HepG2 (cell line): ENCODE results near the gene NFASC. TPM values are rescaled to one million over a fixed set of nuclear protein-coding genes. Genes with fewer than 3 reads are reported as not detected.

Source experiments
- ATAC-seq: fragments of 200-7000 bp; cut with Tn5 transposase; 3 replicates; pipeline ENCODE4 v1.9.1; 2020; ENCODE audit warnings: mild to moderate bottlenecking, moderate library complexity
- BruUV-seq: library from RNA; stranded (reverse); fragments of 400-500 nt; replicated peaks from 2 replicates; lab custom pipeline; 2021; lab: Mats Ljungman, UMichigan
- CTCF ChIA-PET: fragments of 300-600 bp; formaldehyde crosslinking; extraction: SDS; loops from one replicate; lab custom pipeline; 2021; ENCODE audit warnings: low total read pairs, inconsistent platforms, low intra/inter-chr PET ratio; lab: Yijun Ruan, JAX
- POLR2A ChIA-PET: fragments of 350-600 bp; sonication (Branson Sonifier 250); formaldehyde crosslinking; loops from one replicate; lab custom pipeline; 2020; ENCODE audit warnings: antibody characterized with exemption, inconsistent platforms; lab: Yijun Ruan, JAX
- DNase-seq: peaks from one replicate; pipeline ENCODE4 v3.0.0-alpha.2; 2015; ENCODE audit warnings: low spot score
- FAIRE-seq: peaks from 3 replicates; lab custom pipeline; 2011; peaks lifted over from hg19 to GRCh38; lab: Jason Lieb, UNC
- H2AFZ ChIP-seq: one replicate; pipeline ENCODE4 v1.6.1; 2011; ENCODE audit warnings: low read length, inconsistent platforms
- H3K27ac ChIP-seq: fragments of 300-600 bp; 3 replicates; pipeline ENCODE4 v1.8.0; 2011; ENCODE audit warnings: mixed run types, mild to moderate bottlenecking, mixed read lengths, low read length, inconsistent platforms; ENCODE audit not compliant: insufficient read depth; ENCODE audit errors: extremely low read length
- H3K27me3 ChIP-seq, 2 experiments: fragments of 200-600 bp in 1 of 2; 2 replicates in 1 of 2; 3 replicates in 1 of 2; pipeline versions ENCODE4 v1.6.0 to v1.8.0; 2011; ENCODE audit warnings: low read length in 2 of 2, mild to moderate bottlenecking in 2 of 2, moderate library complexity in 2 of 2, inconsistent platforms in 1 of 2; ENCODE audit not compliant: insufficient read depth in 2 of 2, control insufficient read depth in 1 of 2
- H3K36me3 ChIP-seq, 2 experiments: fragments of 200-600 bp in 1 of 2; replicated peaks in 1 of 2; 2 replicates in 1 of 2; 3 replicates in 1 of 2; pipeline versions ENCODE4 v1.5.1 to v1.8.0; 2011; ENCODE audit warnings: low read length in 2 of 2, inconsistent platforms in 1 of 2; ENCODE audit not compliant: insufficient read depth in 2 of 2, control insufficient read depth in 1 of 2
- H3K4me1 ChIP-seq: 2 replicates; pipeline ENCODE4 v1.5.1; 2012; ENCODE audit warnings: low read length, inconsistent platforms; ENCODE audit not compliant: insufficient read depth
- H3K4me2 ChIP-seq: 2 replicates; pipeline ENCODE4 v1.6.0; 2011; ENCODE audit warnings: low read depth, low read length, inconsistent platforms
- H3K4me3 ChIP-seq, 3 experiments: fragments of 200-600 bp in 1 of 3; sonication (generic), shearing (Covaris generic) in 1 of 3; replicated peaks in 1 of 3; 2 replicates each; pipeline ENCODE4 v1.5.1; 2011 to 2016; ENCODE audit warnings: low read length in 3 of 3, inconsistent platforms in 2 of 3, low read depth in 2 of 3, mild to moderate bottlenecking in 2 of 3, control low read depth in 1 of 3, mixed read lengths in 1 of 3; ENCODE audit not compliant: insufficient read depth in 1 of 3
- H3K79me2 ChIP-seq: one replicate; pipeline ENCODE4 v1.6.1; 2011; ENCODE audit warnings: low read length, inconsistent platforms; ENCODE audit not compliant: insufficient read depth
- H3K9ac ChIP-seq: 2 replicates; pipeline ENCODE4 v1.6.0; 2011; ENCODE audit warnings: mild to moderate bottlenecking, low read depth, low read length, inconsistent platforms; ENCODE audit not compliant: insufficient read depth
- H3K9me3 ChIP-seq: 2 replicates; pipeline ENCODE4 v1.5.1; 2012; ENCODE audit warnings: mild to moderate bottlenecking, low read length
- H4K20me1 ChIP-seq: 2 replicates; pipeline ENCODE4 v1.6.0; 2011; ENCODE audit warnings: inconsistent platforms, mild to moderate bottlenecking, low read length, moderate library complexity; ENCODE audit not compliant: insufficient read depth
- AHR ChIP-seq: IDR thresholded peaks from 2 replicates; pipeline ENCODE4 v1.6.1; 2018; ENCODE audit warnings: missing genetic modification reagents, missing compliant biosample characterization
- AKNA ChIP-seq: sonication (generic); formaldehyde crosslinking; IDR thresholded peaks from 2 replicates; pipeline ENCODE4 v1.4.0; 2020; ENCODE audit warnings: missing genetic modification reagents, borderline replicate concordance
- PCBP2 ChIP-seq: fragments of 200-400 bp; formaldehyde crosslinking; optimal IDR thresholded peaks from 2 replicates; pipeline ENCODE3; 2018; ENCODE audit warnings: low read length, low read depth; ENCODE audit not compliant: poor library complexity, severe bottlenecking
- RORA ChIP-seq: sonication (generic); formaldehyde crosslinking; IDR thresholded peaks from 2 replicates; pipeline ENCODE4 v1.5.0; 2020; ENCODE audit warnings: mild to moderate bottlenecking, missing genetic modification reagents, moderate library complexity
- SALL1 ChIP-seq: sonication (generic); formaldehyde crosslinking; IDR thresholded peaks from 2 replicates; pipeline ENCODE4 v1.8.0; 2022; ENCODE audit warnings: mild to moderate bottlenecking, missing genetic modification reagents
- SP4 ChIP-seq: sonication (generic); formaldehyde crosslinking; IDR thresholded peaks from 2 replicates; pipeline ENCODE4 v1.8.1; 2023; ENCODE audit warnings: mild to moderate bottlenecking, missing genetic modification reagents
- ZNF232 ChIP-seq: sonication (generic); formaldehyde crosslinking; IDR thresholded peaks from 2 replicates; pipeline ENCODE4 v1.4.0; 2020; ENCODE audit warnings: missing genetic modification reagents, borderline replicate concordance
- ZNF296 ChIP-seq: sonication (generic); formaldehyde crosslinking; conservative IDR thresholded peaks from 2 replicates; pipeline ENCODE4 v1.5.0; 2020; ENCODE audit warnings: mild to moderate bottlenecking, missing genetic modification reagents
- WGBS: methylation state at CpG from one replicate; pipeline ENCODE4 v1.1.6; 2017; ENCODE audit warnings: low lambda C conversion rate; 5-methylcytosine and 5-hydroxymethylcytosine counted together
- in situ Hi-C: cut with HindIII; loops from 2 replicates; pipeline ENCODE4 v1.10.0; 2017; ENCODE audit warnings: low pct_unique_long_range_greater_than_20kb; ENCODE audit not compliant: extremely low pct_ligation_motif_present
- intact Hi-C: fragments of 100-400 bp; cut with micrococcal nuclease; formaldehyde crosslinking; loops from one replicate; pipeline ENCODE4 v1.10.0; 2022; ENCODE audit not compliant: unreplicated experiment
- polyA plus RNA-seq, 8 experiments: library from polyadenylated mRNA; depleted of rRNA in 3 of 8; stranded (reverse) in 7 of 8; unstranded in 1 of 8; fragments of >200 nt; fragmentation: Illumina TruSeq in 4 of 8; extraction: Trizol in 4 of 8; gene quantifications; 2 replicates each; pipeline versions ENCODE4 v1.2.1 to v1.2.3, GENCODE V29; 2011 to 2016; ENCODE audit warnings: low read depth in 4 of 8, missing spikeins in 1 of 8, mixed read lengths in 1 of 8; ENCODE audit not compliant: insufficient read depth in 1 of 8
- total RNA-seq, 5 experiments: library from RNA; depleted of rRNA; stranded (reverse); fragments of >200 nt; fragmentation: Illumina TruSeq; extraction: Trizol; gene quantifications; 2 replicates each; pipeline ENCODE4 v1.2.3, GENCODE V29; 2016; ENCODE audit warnings: low read depth in 1 of 5

NFASC gene
- total and polyA plus RNA-seq, 2 of the 13 experiments (the other 11 are each of a cell fraction or from before 2014, with no cell fraction given), result not detected

DNA sequence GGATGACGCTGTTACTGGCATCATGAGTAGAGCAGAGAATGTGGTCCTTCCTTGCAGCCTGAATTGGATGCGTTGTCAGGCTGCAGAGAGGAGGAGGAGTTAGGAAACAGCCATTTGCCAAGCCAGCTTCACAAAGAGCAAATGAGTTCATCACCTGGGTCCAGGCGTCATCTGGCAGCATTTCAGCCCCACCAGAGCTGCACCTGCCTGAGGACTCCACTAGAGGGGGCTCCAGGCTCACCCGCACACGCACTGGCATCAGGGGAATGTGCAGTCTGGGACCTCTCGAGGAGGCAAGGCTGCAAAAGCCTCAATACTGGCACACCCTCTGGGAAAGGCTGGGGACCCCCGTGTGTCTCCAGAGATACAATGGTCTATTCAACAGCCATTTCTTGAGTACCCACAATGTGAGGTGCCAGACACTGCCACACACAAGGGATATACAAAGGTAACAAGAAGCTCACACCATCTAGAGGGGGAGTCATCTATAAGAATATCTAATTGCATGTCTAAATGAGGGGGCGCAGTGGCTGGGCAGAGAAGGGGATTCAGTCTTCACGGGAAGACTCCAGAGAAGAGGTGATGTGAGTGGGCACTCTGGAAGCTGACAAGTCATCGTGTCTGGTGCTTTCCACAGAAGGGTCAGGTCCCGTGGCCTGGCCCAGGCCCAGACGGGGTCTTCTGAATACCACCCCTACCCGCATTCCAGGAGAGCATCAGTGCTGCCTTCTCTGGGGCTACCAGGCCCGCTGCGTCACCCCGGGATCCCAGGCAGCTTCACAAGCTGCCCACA is 118.8 kb downstream of the NFASC start (continued):
- TF ChIP-seq ZNF296 (CRISPR knock-in tag), result no peak

DNA sequence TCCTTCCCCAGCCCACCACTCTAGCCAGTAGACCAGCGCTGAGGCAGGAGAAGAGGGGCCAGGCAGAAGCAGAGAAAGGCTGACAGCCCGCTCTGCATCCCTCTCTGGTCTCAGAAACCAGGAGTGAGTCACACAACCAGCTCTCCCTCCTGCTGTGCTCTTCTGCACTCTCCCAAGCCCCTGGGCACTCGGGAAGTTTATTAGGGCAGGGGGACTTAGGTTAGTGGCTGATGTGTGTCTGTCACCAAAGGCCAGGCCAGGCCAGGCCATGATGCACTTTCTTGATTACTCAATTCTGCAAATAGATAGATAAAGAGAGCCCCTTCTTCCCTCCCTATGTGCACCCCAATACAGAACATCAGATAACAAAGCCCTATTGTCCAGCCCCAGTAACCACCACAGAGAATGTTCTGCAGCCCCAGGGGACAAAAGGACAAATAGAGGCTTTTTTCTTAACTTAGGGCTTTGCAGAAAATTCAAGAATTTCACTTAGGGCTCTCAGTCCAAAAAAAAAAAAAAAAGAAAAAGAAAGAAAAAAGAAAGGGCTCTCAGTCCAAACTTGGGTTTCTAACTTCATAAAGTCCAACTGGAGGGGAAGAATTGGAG is 119.5 kb downstream of the NFASC start:
- Histone ChIP-seq H3K4me1 (peaks cover 11% of the 10 kb centered on the region), H3K9me3 (no peaks in the 10 kb centered on the region), H2AFZ (no peak overlapping the region), H3K27me3 (peaks cover 13 to 67% of the 10 kb centered on the region in 2 experiments), H3K4me2 (no peak overlapping the region), H3K79me2 (no peaks in the 10 kb centered on the region), H3K27ac (no peak overlapping the region), H3K36me3 (no peaks in the 10 kb centered on the region), H3K4me3 (no peak overlapping the region), H3K9ac (no peak overlapping the region), H4K20me1 (no peaks in the 10 kb centered on the region; the same call in 1 of the 2 replicates)
- FAIRE-seq (no peak), ATAC-seq (no peak), DNase-seq (no peak)
- TF ChIP-seq RORA, result no peak
- no peak for TF ChIP-seq PCBP2
- no peak for TF ChIP-seq SP4 (CRISPR knock-in tag)
- TF ChIP-seq AKNA (CRISPR knock-in tag), result no peak
- TF ChIP-seq SALL1 (CRISPR knock-in tag), result no peak
- no peak for TF ChIP-seq ZNF232
- TF ChIP-seq AHR (CRISPR knock-in tag), result no peak
- POLR2A ChIA-PET, result no interaction called here
- intact Hi-C loops (no loop called here), in situ Hi-C loops (no loop called here)
- 28% methylated on average over 3 of the region's 3 CpGs for WGBS
- no TSS peak for BruUV-seq
- CTCF ChIA-PET, result interaction anchor here (1.6 to 2.9 kb wide), 3 partner anchors 72 to 266 kb away, joined by 6 to 41 read pairs (median 20); no protein-coding TSS in a partner anchor
